HG03135 (cell line): ENCODE results near the gene SLC35E3.
"Not testable (repeated sequence)": the region's sequence is repeated elsewhere in the genome, so short reads cannot be mapped to it uniquely, and the experiment has no call there.

ENCODE experiments used
- ATAC-seq: cut with Tn5 transposase; IDR thresholded peaks from one replicate; pipeline ENCODE4 v1.9.1; 2021; ENCODE audit warnings: mild to moderate bottlenecking, moderate library complexity; ENCODE audit not compliant: unreplicated experiment

SLC35E3 gene

GRCh38 chr12:68793975-68794652, 48.1 kb downstream of the SLC35E3 start:
- no peak for ATAC-seq

GRCh38 chr12:68794653-68795251, 48.8 kb downstream of the SLC35E3 start:
- ATAC-seq, result no peak

- no peak for ATAC-seq
These were observed 50.4 kb downstream of the SLC35E3 start for GRCh38 chr12:68796399-68796798.

- ATAC-seq, result no peak
These were observed 52.9 kb downstream of the SLC35E3 start for GRCh38 chr12:68798882-68799234.

- ATAC-seq, result no peak
These were observed 54.3 kb downstream of the SLC35E3 start for GRCh38 chr12:68800294-68800693.

GRCh38 chr12:68801124-68801523, 55.1 kb downstream of the SLC35E3 start:
- not testable (repeated sequence) for ATAC-seq

GRCh38 chr12:68802372-68802745, 56.4 kb downstream of the SLC35E3 start:
- ATAC-seq, result not testable (repeated sequence)

GRCh38 chr12:68802911-68803651, 57.1 kb downstream of the SLC35E3 start:
- not testable (repeated sequence) for ATAC-seq

- ATAC-seq, result no peak
These were observed 58.1 kb downstream of the SLC35E3 start for GRCh38 chr12:68803948-68804656.

GRCh38 chr12:68804657-68805591, 58.9 kb downstream of the SLC35E3 start:
- ATAC-seq, result no peak

- no peak for ATAC-seq
These were observed 59.7 kb downstream of the SLC35E3 start for GRCh38 chr12:68805592-68806120.

- no peak for ATAC-seq
These were observed 60.7 kb downstream of the SLC35E3 start for GRCh38 chr12:68806488-68807237.

GRCh38 chr12:68807274-68807575, 61.2 kb downstream of the SLC35E3 start:
- not testable (repeated sequence) for ATAC-seq

GRCh38 chr12:68807576-68808387, 61.8 kb downstream of the SLC35E3 start, which contains the start of gene MDM2:
Gene MDM2 (plus strand): TSS chr12:68808177. CDS start chr12:68808478, 301 bp downstream.
- ATAC-seq, result peak; percentile 73

GRCh38 chr12:68808388-68809189, 62.6 kb downstream of the SLC35E3 start:
- peak; percentile 59 for ATAC-seq

GRCh38 chr12:68809190-68810026, 63.4 kb downstream of the SLC35E3 start:
- no peak for ATAC-seq

GRCh38 chr12:68810027-68810389, 64.0 kb downstream of the SLC35E3 start:
- not testable (repeated sequence) for ATAC-seq
